WTC11 (cell line): Measurements from ENCODE around the gene GABBR1.

Experiments used
- ATF1 ChIP-seq: sonication (generic); formaldehyde crosslinking; IDR thresholded peaks from 2 replicates; pipeline ENCODE4 v1.8.1; 2023; ENCODE audit warnings: mild to moderate bottlenecking, moderate library complexity, missing genetic modification reagents
- CBFB ChIP-seq: sonication (generic); formaldehyde crosslinking; IDR thresholded peaks from 2 replicates; pipeline ENCODE4 v1.8.1; 2022; ENCODE audit warnings: mild to moderate bottlenecking, low read depth, missing genetic modification reagents
- JUN ChIP-seq: sonication (generic); formaldehyde crosslinking; IDR thresholded peaks from 2 replicates; pipeline ENCODE4 v1.8.0; 2023; ENCODE audit warnings: mild to moderate bottlenecking, missing genetic modification reagents
- TF ChIP-seq, protein P1 (sequence below): fragments of 200-600 bp; IDR thresholded peaks from 2 replicates; pipeline ENCODE4 v1.8.0; 2022; ENCODE audit warnings: antibody characterized with exemption
- TF ChIP-seq, protein P2 (sequence below): fragments of 250-450 bp; sonication (Bioruptor Pico); IDR thresholded peaks from 2 replicates; pipeline ENCODE4 v1.9.0; 2021; ENCODE audit warnings: mild to moderate bottlenecking

DNA sequence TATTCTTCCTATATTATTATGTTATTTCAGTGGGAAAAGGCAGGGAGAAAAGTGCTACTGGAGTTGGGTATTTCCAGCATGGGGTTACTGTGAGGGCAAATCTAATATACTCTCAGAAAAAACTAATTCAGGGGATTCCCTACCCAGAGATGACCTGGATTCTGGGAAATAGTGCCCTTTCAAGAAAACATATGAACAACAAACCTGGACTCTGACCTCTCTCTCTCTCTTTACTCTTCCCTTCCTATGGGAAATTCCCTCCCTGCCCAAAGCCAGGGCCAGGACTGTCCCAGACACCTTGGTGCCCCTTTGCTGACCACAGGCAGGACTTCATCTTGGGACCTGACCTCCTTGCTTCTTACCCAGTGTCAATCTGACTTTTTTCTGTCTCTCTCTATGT is 71.9 kb downstream of the GABBR1 start:
- TF ChIP-seq, protein P1, sequence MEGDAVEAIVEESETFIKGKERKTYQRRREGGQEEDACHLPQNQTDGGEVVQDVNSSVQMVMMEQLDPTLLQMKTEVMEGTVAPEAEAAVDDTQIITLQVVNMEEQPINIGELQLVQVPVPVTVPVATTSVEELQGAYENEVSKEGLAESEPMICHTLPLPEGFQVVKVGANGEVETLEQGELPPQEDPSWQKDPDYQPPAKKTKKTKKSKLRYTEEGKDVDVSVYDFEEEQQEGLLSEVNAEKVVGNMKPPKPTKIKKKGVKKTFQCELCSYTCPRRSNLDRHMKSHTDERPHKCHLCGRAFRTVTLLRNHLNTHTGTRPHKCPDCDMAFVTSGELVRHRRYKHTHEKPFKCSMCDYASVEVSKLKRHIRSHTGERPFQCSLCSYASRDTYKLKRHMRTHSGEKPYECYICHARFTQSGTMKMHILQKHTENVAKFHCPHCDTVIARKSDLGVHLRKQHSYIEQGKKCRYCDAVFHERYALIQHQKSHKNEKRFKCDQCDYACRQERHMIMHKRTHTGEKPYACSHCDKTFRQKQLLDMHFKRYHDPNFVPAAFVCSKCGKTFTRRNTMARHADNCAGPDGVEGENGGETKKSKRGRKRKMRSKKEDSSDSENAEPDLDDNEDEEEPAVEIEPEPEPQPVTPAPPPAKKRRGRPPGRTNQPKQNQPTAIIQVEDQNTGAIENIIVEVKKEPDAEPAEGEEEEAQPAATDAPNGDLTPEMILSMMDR = no peak
- no peak for TF ChIP-seq CBFB (CRISPR knock-in tag)
- no peak for TF ChIP-seq ATF1 (CRISPR knock-in tag)
- TF ChIP-seq, protein P2, sequence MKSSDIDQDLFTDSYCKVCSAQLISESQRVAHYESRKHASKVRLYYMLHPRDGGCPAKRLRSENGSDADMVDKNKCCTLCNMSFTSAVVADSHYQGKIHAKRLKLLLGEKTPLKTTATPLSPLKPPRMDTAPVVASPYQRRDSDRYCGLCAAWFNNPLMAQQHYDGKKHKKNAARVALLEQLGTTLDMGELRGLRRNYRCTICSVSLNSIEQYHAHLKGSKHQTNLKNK (CRISPR knock-in tag) = no peak
- no peak for TF ChIP-seq JUN
